Spleen (tissue), 7 donors: Measurements from ENCODE around the gene EPB41.

ENCODE experiments used
- CTCF ChIP-seq, 11 experiments: fragments of 200-600 bp in 7 of 11; fragments of 450-650 bp in 4 of 11; sonication (generic) in 4 of 11; IDR thresholded peaks in 8 of 11; conservative IDR thresholded peaks in 3 of 11; 1 replicate in 7 of 11; 2 replicates in 4 of 11; pipeline versions ENCODE4 v1.4.0 to v1.8.0; 2016 to 2021; ENCODE audit warnings: antibody characterized with exemption in 11 of 11, inconsistent platforms in 4 of 11, mild to moderate bottlenecking in 1 of 11
- POLR2A ChIP-seq, 3 donors: fragments of 450-650 bp; IDR thresholded peaks; one replicate each; pipeline ENCODE4 v1.5.1; 2017; ENCODE audit warnings: antibody characterized with exemption in 3 of 3, mild to moderate bottlenecking in 1 of 3
- donor health status: DM: no; HTN: no; CAD: no; lungs with moderate emphysema.
- donor health status: DM: no; HTN: no; CAD: no.
- donor health status: DM: no; HTN: no; CAD: no.

GRCh38 chr1:29126198-29126597 is 211.8 kb downstream of the EPB41 start:
- no peak for TF ChIP-seq CTCF (IDR thresholded peaks at IDR 0.05 in 8 of 11, conservative IDR thresholded peaks at IDR 0.05 in 3 of 11)
- no peak for TF ChIP-seq POLR2A (IDR thresholded peaks at IDR 0.05)
